ENCODE results near the gene KIRREL3. TPM values are rescaled to one million over a fixed set of nuclear protein-coding genes. Genes with fewer than 3 reads are reported as not detected.

The KIRREL3 gene
- total and polyA plus RNA-seq, 3 donors from 2014 or later, result 1.0 to 1.1 (median 1.1) TPM

- H3K4me3 ChIP-seq, result no peak overlapping the region
- WGBS, 2 donors, result 76 to 78% methylated on average over 16 to 23 of the region's 23 CpGs
- DNase-seq, result peak; percentile 50
- H3K9me3 ChIP-seq, result no peaks in the 10 kb centered on the region
- H3K27me3 ChIP-seq, result no peaks in the 10 kb centered on the region
- intact Hi-C loops (cut with DNase I; ENCODE audit: low total_unique reads), result loop anchor here (10.0 kb wide), 1 partner anchor 117 kb away; no protein-coding TSS in a partner anchor
- H3K27ac ChIP-seq, result peak overlapping the region in 1 of 2 donors; percentile 77
- no peaks in the 10 kb centered on the region for H3K36me3 ChIP-seq (ENCODE audit: low read depth, missing control alignments)
- H3K4me1 ChIP-seq, result peaks cover 25% of the 10 kb centered on the region
- no peak for TF ChIP-seq POLR2A (IDR thresholded peaks at IDR 0.05)
- no peak for TF ChIP-seq CTCF (IDR thresholded peaks at IDR 0.05)
Measured at GRCh38 chr11:126431401-126432064, 569.0 kb downstream of the KIRREL3 start.

GRCh38 chr11:126430581-126431335 is 569.8 kb downstream of the KIRREL3 start:
- no peaks in the 10 kb centered on the region for H3K27me3 ChIP-seq
- H3K27ac ChIP-seq, result peak overlapping the region in 1 of 2 donors; percentile 77
- no peak for DNase-seq
- peaks cover 29% of the 10 kb centered on the region for H3K4me1 ChIP-seq
- intact Hi-C loops (cut with DNase I; ENCODE audit: low total_unique reads), result loop anchor here (10.0 kb wide), 1 partner anchor 116 kb away; no protein-coding TSS in a partner anchor
- H3K36me3 ChIP-seq (ENCODE audit: low read depth, missing control alignments), result no peaks in the 10 kb centered on the region
- H3K4me3 ChIP-seq, result no peak overlapping the region
- H3K9me3 ChIP-seq, result no peaks in the 10 kb centered on the region
- 78 to 83% methylated on average over 10 of the region's 10 CpGs for WGBS, 2 donors
- TF ChIP-seq CTCF (IDR thresholded peaks at IDR 0.05) (no peak), POLR2A (IDR thresholded peaks at IDR 0.05) (no peak)

GRCh38 chr11:126426820-126427749 is 573.5 kb downstream of the KIRREL3 start:
- Histone ChIP-seq H3K4me1 (peaks cover 45% of the 10 kb centered on the region), H3K27ac (peak overlapping the region; percentile 35 to 81), H3K4me3 (no peak overlapping the region), H3K36me3 (ENCODE audit: low read depth, missing control alignments) (no peaks in the 10 kb centered on the region), H3K9me3 (no peaks in the 10 kb centered on the region), H3K27me3 (no peaks in the 10 kb centered on the region)
- no peak for TF ChIP-seq CTCF (IDR thresholded peaks at IDR 0.05)
- 38 to 40% methylated on average over 14 of the region's 14 CpGs for WGBS, 2 donors
- intact Hi-C loops (cut with DNase I; ENCODE audit: low total_unique reads), result no loop called here
- peak; percentile 49 for DNase-seq

GRCh38 chr11:126426106-126426505 is 574.5 kb downstream of the KIRREL3 start:
- intact Hi-C loops (cut with DNase I; ENCODE audit: low total_unique reads), result no loop called here
- Histone ChIP-seq H3K4me3 (no peak overlapping the region), H3K27ac (peak overlapping the region in 1 of 2 donors; percentile 81), H3K36me3 (ENCODE audit: low read depth, missing control alignments) (no peaks in the 10 kb centered on the region), H3K27me3 (no peaks in the 10 kb centered on the region), H3K4me1 (peaks cover 49% of the 10 kb centered on the region), H3K9me3 (no peaks in the 10 kb centered on the region)
- DNase-seq, result no peak
- 90 to 96% methylated on average over 3 of the region's 3 CpGs for WGBS, 2 donors
- TF ChIP-seq CTCF (IDR thresholded peaks at IDR 0.05) (no peak), POLR2A (IDR thresholded peaks at IDR 0.05) (no peak)

Measured in testis (tissue), 3 donors.